Stimulated activated CD8-positive, alpha-beta memory T cell treated with anti-CD3 and anti-CD28 coated beads, Interleukin-15, amount 100 ng/mL, for 48 hours (primary cell): Measurements from ENCODE around the gene LYPD4.
A peak's percentile ranks its signal among the peaks of the same experiment; 100 is the strongest.
"Not testable (repeated sequence)": the region's sequence is repeated elsewhere in the genome, so short reads cannot be mapped to it uniquely, and the experiment has no call there.

Experiments used
- DNase-seq, 2 donors: peaks; one replicate each; pipeline ENCODE4 v3.0.0-alpha.2; 2020; ENCODE audit warnings: low read depth in 2 of 2

The LYPD4 gene

GRCh38 chr19:41844601-41845000 is at the start of gene LYPD4:
Gene LYPD4 (minus strand): TSS chr19:41844683. CDS start chr19:41839285, 5,398 bp downstream.
- no peak for DNase-seq

- no peak for DNase-seq
Measured at GRCh38 chr19:41893899-41894298, 49.4 kb upstream of the LYPD4 start.

- DNase-seq: no peak
Measured at GRCh38 chr19:41892173-41892902, 47.9 kb upstream of the LYPD4 start.

GRCh38 chr19:41890936-41891335 is 46.5 kb upstream of the LYPD4 start:
- DNase-seq: no peak

- DNase-seq: no peak
Measured at GRCh38 chr19:41889896-41890295, 45.4 kb upstream of the LYPD4 start.

- no peak for DNase-seq
Measured at GRCh38 chr19:41888926-41889325, 44.4 kb upstream of the LYPD4 start.

- DNase-seq: peak; percentile 79 to 88
Measured at GRCh38 chr19:41887711-41888382, 43.4 kb upstream of the LYPD4 start.

GRCh38 chr19:41886761-41887710 is 42.6 kb upstream of the LYPD4 start:
- DNase-seq: peak; percentile 54 to 64

GRCh38 chr19:41883821-41884733 is 39.6 kb upstream of the LYPD4 start:
- DNase-seq: peak; percentile 93 to 94

- DNase-seq: no peak
Measured at GRCh38 chr19:41883463-41883820, 39.0 kb upstream of the LYPD4 start.

GRCh38 chr19:41882568-41883462 is 38.3 kb upstream of the LYPD4 start, which contains the start of gene ARHGEF1:
Gene ARHGEF1 (plus strand): TSS chr19:41883184. CDS start chr19:41888083, 4,899 bp downstream.
- DNase-seq: no peak

- DNase-seq: no peak
Measured at GRCh38 chr19:41880329-41880708, 35.8 kb upstream of the LYPD4 start.

- DNase-seq: no peak
Measured at GRCh38 chr19:41879670-41880328, 35.3 kb upstream of the LYPD4 start.

GRCh38 chr19:41879080-41879479 is 34.6 kb upstream of the LYPD4 start:
- no peak for DNase-seq

GRCh38 chr19:41877916-41878905 is 33.7 kb upstream of the LYPD4 start:
- DNase-seq: no peak

- DNase-seq: no peak
Measured at GRCh38 chr19:41876847-41877832, 32.7 kb upstream of the LYPD4 start, which contains the start of gene CD79A. Gene CD79A (plus strand): TSS chr19:41877279. CDS start chr19:41877305, 26 bp downstream.

- not testable (repeated sequence) for DNase-seq
Measured at GRCh38 chr19:41875973-41876372, 31.5 kb upstream of the LYPD4 start.
